Glomerular visceral epithelial cell (primary cell): ENCODE data around the gene TYW5.
"Not testable (repeated sequence)": the region's sequence is repeated elsewhere in the genome, so short reads cannot be mapped to it uniquely, and the experiment has no call there.

Experiments
- DNase-seq: peaks from one replicate; pipeline ENCODE4 v3.0.0-alpha.2; 2016; ENCODE audit errors: extremely low spot score

TYW5 gene

DNA sequence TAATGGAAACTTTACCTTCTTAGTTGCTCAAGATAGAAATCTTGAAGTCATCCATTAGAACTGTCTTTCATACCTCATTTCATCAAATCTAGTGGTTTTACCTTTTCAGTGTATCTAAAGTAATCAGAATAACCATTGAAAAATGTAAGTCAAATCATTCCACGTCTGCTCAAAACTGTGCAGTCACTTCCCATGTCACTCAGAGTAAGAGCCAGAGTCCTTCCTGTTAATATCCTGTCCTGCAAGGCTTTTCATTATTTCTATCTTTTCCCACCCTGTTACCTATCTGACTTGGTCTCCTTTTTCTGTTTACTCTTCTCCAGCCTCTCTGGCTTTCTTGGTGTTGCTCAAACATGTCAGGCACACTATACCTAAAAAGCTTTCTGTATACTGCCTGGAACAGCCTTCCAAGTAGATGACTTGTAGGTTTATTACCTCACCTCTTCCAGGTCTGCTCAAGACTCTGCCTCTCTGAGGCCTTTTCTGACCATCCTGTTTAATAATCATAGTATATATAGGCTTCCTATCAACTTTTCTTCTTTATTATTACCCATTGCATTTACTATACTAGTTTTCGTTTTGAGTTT, 40.8 kb downstream of the TYW5 start:
- DNase-seq: no peak

GRCh38 chr2:199912553-199913114, 42.7 kb downstream of the TYW5 start:
- DNase-seq: not testable (repeated sequence)

DNA sequence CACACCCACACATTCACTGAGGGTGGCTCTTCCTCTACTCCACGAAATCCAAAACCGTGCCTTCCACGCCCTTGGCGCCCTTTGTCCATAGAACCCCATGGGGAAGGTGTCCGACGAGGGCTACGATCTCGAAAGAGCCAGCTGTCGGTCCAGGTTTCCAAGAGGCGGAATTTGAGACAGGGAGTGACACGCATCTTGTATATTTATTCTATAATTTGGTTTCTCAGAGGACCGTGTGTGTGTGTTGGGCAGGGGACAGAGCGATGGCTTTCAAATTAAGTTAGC, 43.5 kb downstream of the TYW5 start:
- no peak for DNase-seq

GRCh38 chr2:199911052-199911876, 44.0 kb downstream of the TYW5 start, which contains the start of gene C2orf69:
Gene C2orf69, plus strand, starts transcription at chr2:199911293. Its CDS starts 146 bp downstream, at chr2:199911439.
- peak; percentile 100 for DNase-seq

- no peak for DNase-seq
These were observed 44.8 kb downstream of the TYW5 start for GRCh38 chr2:199910338-199911051.

GRCh38 chr2:199907008-199907714, 48.1 kb downstream of the TYW5 start:
- no peak for DNase-seq

DNA sequence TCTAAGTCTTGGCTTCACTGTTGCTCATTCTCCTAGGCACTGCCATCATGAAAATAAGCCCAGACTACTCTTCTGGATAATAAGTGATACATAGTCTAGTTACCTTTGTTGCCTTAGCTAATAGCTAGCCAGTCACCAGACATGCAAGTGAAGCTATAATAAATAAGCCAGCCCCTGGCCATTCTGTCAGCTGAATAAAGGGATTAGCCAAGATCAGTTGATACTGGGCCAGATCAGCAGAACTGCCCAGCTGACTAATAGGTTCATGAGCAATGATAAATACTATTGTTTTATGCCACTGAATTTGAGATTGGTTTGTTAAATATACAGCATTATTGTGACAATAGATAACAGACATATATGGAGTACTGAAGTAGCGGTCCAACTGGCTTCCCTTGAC, 52.2 kb downstream of the TYW5 start:
- DNase-seq: no peak

GRCh38 chr2:199902486-199903110, 52.7 kb downstream of the TYW5 start:
- no peak for DNase-seq

DNA sequence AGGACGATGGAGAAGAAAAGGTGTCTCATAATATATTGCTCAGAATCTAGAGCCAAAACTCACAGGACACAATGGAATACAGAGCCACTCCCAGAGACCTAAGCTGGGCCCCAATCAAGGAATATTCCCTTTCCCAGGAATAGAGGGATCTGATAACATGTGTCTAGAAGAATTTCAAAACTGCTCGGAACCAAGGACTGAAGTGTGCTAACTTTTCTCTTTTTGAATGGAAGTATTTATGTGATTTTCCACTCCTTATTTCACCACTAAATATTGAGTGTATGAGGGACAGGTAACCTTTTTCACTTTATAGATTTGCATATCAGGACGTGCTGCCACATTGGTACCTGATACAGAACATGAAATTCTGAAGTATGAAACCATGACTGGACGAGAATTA, 53.3 kb downstream of the TYW5 start:
- DNase-seq: no peak

GRCh38 chr2:199896617-199897016, 58.7 kb downstream of the TYW5 start:
- DNase-seq: no peak

- DNase-seq: no peak
These were observed 59.9 kb downstream of the TYW5 start for GRCh38 chr2:199895406-199895805.

DNA sequence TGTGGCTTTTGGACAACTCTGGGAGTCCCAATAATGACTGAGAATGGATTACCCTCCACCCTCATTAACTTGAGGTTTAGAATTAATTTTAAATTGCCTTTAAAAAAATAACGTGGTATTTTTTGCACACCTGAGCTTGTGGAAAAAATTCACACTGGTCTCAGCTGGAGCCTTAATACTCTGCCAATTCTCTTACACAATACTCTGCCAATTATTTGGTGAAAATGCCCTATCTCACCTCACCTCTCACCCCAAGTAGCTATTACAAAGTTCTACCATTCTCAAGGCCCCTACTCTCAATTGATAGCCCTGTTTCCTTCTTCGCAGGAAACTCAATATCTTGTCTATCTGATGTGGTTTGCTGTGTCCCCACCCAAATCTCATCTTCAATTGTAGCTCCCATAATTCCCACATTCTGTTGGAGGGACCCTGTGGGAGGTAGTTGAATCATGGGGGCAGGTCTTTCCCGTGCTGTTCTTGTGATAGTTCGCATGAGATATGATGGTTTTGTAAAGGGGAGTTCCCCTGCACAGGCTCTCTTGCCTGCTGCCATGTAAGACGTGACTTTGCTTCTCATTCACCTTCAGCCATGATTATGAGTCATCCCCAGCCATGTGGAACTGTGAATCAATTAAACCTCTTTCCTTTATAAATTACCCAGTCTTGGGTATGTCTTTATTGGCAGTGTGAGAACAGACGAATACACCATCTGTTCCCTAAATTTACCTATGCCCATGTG, 71.6 kb downstream of the TYW5 start:
- DNase-seq: no peak

- DNase-seq: no peak
These were observed 72.6 kb downstream of the TYW5 start for GRCh38 chr2:199882667-199883066.
